Dedifferentiated amniotic fluid mesenchymal stem cell (primary cell): ENCODE data around the gene KRTAP1-5.
"Not testable (repeated sequence)": the region's sequence is repeated elsewhere in the genome, so short reads cannot be mapped to it uniquely, and the experiment has no call there.

Source experiments
- DNase-seq: peaks from one replicate; pipeline ENCODE4 v3.0.0-alpha.2; 2016; ENCODE audit errors: extremely low spot score

KRTAP1-5 gene

GRCh38 chr17:41048441-41048840, 21.4 kb upstream of the KRTAP1-5 start:
- peak; percentile 71 for DNase-seq

DNA sequence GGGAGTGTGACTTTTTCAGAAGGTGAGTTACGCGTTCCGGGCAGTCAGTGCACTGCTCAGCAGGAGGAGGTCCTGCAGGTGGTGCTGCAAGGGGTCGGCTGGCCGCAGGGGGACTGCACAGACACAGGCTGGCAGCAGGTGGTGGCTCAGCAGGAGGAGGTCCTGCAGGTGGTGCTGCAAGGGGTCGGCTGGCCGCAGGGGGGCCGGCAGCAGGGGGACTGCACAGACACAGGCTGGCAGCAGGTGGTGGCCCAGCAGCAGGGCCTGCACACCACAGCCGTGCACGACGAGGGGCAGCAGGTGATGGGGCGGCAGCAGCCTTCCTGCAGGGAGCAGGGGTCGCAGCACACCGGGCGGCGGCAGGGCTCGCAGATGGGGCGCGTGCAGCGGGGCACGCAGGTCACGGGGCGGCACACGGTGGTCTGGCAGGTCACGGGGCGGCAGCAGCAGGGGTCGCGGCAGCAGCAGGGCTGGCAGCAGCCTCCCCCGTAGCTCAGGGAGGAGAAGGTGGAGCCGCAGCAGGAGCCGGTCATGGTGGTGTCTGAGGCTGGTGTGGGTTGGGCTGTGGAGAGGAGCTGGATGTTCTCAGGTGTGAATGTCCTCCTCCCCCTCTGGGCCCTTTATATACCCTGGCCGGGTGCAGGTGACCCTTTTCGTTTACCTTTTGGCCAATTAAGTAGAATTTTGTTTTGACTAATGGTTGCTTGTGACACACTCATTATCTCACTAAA, 19.9 kb upstream of the KRTAP1-5 start, which contains the start of gene KRTAP2-1:
Gene KRTAP2-1, minus strand, starts transcription at position 582 of the 731 bp plus-strand sequence. Its CDS starts 49 bp downstream, at position 533.
- not testable (repeated sequence) for DNase-seq

GRCh38 chr17:41042953-41043352, 15.9 kb upstream of the KRTAP1-5 start:
- DNase-seq, result no peak

DNA sequence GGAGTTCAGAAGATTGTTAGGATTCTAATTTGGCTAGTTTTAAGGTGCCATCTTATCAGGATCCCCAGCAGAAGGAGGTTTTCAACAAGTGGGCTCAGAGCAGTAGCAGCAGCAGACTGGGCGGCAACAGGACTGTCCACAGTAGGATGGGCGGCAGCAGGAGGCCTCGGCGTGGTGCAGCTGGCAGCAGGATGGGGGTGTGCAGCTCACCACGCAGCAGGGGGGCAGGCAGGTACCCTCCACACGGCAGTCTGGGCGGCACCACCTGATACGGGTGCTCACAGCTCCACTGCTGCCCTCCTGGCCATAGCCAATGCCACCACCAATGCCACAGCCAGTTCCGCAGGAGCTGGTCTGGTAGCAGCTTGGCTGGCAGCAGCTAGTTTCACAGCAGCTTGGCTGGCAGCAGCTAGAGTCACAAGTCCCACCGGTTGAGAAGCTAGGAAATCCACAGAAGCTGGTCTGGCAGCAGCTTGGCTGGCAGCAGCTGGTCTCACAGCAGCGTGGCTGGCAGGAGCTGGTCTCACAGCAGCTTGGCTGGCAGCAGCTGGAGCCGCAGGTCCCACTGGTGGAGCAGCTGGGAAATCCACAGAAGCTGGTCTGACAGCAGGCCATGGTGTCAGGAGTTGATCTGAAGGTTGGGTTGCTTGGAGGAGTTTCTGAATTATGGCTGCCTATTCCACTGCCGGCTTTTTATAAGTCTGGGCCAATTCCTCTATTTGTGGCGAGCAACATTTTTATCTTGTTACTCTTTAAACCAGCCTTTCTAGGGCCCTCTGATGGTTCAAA, 14.0 kb upstream of the KRTAP1-5 start, which contains the start of gene KRTAP1-1:
Gene KRTAP1-1, minus strand, starts transcription at position 668 of the 789 bp plus-strand sequence. Its CDS starts 53 bp downstream, at position 615.
- not testable (repeated sequence) for DNase-seq

- no peak for DNase-seq
Observed at GRCh38 chr17:41037853-41038350, 10.9 kb upstream of the KRTAP1-5 start.

DNA sequence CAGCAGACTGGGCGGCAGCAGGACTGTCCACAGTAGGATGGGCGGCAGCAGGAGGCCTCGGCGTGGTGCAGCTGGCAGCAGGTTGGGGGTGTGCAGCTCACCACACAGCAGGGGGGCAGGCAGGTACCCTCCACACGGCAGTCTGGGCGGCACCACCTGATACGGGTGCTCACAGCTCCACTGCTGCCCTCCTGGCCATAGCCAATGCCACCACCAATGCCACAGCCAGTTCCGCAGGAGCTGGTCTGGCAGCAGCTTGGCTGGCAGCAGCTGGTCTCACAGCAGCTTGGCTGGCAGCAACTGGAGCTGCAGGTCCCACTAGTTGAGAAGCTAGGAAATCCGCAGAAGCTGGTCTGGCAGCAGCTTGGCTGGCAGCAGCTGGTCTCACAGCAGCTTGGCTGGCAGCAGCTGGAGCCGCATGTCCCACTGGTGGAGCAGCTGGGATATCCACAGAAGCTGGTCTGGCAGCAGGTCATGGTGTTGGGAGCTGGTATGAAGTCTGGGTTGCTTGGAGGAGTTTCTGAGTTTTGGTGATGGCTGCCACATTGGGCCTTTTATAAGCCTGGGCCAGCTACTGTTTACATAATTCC, 7.4 kb upstream of the KRTAP1-5 start, which contains the start of gene KRTAP1-3:
Gene KRTAP1-3, minus strand, starts transcription at position 529 of the 590 bp plus-strand sequence. Its CDS starts 53 bp downstream, at position 476.
- not testable (repeated sequence) for DNase-seq

DNA sequence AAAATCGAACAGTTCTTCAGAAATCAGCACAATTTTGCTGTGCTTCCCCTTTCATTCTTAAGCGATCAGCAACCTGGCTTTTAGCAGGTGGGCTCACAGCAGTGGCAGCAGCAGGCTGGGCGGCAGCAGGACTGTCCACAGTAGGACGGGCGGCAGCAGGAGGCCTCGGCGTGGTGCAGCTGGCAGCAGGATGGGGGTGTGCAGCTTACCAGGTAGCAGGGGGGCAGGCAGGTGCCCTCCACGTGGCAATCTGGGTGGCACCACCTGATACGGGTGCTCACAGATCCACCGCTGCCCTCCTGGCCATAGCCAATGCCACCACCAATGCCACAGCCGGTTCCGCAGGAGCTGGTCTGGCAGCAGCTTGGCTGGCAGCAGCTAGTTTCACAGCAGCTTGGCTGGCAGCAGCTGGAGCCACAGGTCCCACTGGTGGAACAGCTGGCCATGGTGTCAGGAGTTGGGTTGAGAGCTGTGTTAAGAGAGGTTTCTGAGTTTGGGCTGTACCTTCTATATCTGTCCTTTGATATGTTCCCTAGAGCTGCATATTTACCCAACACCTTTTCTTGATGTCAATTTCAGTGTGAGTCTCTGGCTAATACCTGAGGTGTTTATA, 2.7 kb upstream of the KRTAP1-5 start, which contains the start of gene KRTAP1-4:
Gene KRTAP1-4, minus strand, starts transcription at position 563 of the 613 bp plus-strand sequence. Its CDS starts 117 bp downstream, at position 446.
- DNase-seq, result no peak

DNA sequence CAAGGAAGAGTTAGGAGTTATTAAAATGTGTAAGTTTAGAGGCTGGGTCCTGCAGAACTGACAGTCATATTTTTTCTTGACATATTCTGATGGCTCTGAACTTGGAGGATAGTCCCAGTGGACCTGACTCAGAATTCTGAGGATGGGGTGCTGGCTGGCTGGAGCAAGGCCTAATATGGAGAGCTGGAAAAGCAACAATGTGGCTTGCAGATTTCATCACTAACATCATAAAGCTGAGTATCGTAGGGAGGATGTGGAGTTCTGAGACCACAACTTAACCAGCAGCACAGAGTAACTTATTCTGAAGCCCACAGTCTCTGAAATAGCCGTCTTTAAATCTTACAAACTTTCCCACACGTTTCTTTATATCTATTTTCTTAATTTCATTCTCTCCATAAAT, 2.3 kb downstream of the KRTAP1-5 start:
- DNase-seq, result no peak

- DNase-seq, result no peak
Observed at GRCh38 chr17:41020336-41020735, 6.7 kb downstream of the KRTAP1-5 start.

GRCh38 chr17:41019415-41019814, 7.6 kb downstream of the KRTAP1-5 start:
- DNase-seq, result no peak

DNA sequence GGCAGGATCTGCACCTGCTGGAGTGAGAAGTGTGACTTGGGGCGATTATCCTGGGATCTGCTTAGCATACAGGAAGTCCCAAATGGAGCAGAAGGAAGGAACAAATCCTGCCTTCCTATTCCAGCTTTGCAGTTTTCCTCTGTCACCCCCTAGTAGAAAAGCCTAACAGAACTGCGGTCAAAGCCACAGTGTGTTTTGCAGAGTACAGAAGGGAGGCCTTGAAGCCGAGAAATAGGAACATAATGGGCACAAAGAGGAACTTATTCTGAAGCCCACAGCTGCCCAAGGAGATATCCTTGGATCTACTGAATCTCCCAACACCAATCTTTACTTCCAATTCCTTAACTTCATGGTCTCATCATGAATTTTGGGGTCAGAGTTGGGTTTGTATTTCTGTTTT, 8.5 kb downstream of the KRTAP1-5 start:
- DNase-seq, result no peak

- DNase-seq, result no peak
Observed at GRCh38 chr17:41016578-41017215, 10.3 kb downstream of the KRTAP1-5 start.

- no peak for DNase-seq
Observed at GRCh38 chr17:41015454-41015853, 11.6 kb downstream of the KRTAP1-5 start.

GRCh38 chr17:41013606-41014005, 13.4 kb downstream of the KRTAP1-5 start:
- peak; percentile 88 for DNase-seq

DNA sequence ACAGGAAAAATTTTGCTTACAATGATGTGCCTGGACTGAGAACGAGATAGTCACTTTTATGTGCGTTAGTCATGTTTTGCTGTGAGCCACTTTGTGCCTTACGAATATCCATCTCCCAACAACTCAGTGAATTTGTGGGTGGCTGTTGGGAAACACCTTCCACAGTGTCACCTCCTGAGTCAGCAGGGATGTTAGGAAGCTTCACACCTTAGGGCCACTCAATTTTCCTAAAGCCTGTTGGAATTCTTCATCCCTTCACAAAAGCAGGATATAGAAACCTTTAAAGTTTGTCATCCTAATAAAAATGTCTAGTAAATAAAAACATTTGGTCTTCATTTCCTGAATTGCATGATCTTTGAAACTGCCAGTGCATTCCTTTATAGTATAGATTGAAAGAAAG, 13.8 kb downstream of the KRTAP1-5 start:
- no peak for DNase-seq

GRCh38 chr17:41012326-41013120, 14.5 kb downstream of the KRTAP1-5 start:
- no peak for DNase-seq

DNA sequence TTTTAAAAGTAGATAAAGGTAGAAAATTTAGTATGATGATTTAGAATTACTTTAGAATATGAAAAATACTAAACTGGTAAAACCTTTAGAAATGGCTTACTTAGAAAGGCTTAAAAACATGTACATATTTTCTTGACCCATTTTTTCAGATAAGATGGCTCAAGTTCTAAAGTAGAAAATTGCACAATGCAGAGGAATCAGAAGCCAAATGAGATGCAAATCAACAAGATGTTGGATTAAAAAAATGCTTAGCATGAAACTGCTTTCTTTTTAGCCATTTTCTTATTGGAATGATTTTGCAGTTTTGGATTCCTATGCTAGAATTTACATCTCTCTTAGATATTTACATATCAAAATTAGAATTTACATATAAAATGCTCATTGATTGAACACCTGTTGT, 16.6 kb downstream of the KRTAP1-5 start:
- DNase-seq, result no peak

DNA sequence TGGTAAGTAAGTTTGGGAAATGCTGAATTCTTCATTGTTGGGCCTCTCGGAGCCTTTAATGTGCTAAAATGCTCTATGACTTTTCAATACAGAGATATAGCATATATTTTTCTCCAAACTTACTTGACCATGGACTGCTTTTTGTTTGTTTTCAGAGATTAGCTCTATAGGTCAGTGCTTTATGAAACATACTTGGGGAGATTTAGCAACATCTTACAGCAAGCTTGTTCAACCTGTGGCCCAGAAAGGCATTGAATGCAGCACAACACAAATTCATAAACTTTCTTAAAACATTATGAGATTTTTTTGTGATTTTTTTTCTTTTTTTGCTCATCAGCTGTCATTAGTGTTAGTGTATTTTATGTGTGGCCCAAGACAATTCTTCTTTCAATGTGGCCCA, 17.1 kb downstream of the KRTAP1-5 start:
- no peak for DNase-seq

DNA sequence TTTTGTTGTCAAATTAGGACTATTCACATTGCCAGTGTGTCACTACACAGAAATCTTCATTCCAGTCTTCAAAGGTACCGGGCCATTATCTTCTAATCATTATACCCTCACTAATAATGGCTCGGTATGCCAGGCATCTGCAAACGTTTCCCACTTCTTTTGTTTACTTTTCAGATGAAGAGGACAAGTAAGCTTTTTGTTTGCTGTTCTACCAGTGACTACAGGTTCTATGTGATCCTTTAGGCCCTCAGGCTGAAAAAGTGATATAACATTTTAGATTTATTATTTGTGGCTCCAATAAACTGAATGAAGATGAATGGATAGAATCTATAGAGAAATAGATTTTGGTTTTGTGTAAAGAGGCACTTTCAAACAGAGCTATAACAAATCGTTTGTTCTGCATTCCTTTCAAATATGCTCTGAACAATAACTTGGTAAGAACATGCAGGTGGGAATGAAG, 17.7 kb downstream of the KRTAP1-5 start:
- no peak for DNase-seq

DNA sequence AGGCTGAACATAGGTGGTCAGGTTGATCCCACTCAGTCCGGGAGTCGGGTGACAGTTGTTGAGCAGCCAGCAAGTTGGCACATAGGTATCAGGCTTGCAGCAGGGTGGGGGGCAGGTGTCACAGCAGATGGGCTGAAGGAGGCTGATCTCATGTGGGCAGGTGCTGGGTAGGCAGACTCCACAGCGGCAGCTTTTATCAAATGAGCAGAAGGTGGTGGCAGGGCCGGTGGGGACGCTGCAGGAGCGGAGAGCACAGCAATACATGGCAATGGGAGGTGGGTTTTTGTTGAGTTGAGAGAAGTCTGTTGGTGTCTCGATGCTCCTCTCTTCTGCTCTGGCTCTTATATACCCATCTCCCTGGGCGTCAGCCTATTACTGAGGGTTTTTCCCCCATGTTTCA, 18.2 kb downstream of the KRTAP1-5 start, which contains the start of gene KRTAP3-1:
Gene KRTAP3-1, minus strand, starts transcription at position 318 of the 400 bp plus-strand sequence. Its CDS starts 54 bp downstream, at position 264.
- DNase-seq, result no peak
